Panc1 (cell line): ENCODE measurements around the gene MUC5AC.
"Not testable (repeated sequence)": the region's sequence is repeated elsewhere in the genome, so short reads cannot be mapped to it uniquely, and the experiment has no call there.

ENCODE experiments used
- POLR2AphosphoS5 ChIP-seq: IDR thresholded peaks from 2 replicates; pipeline ENCODE4 v1.6.1; 2012; ENCODE audit warnings: mild to moderate bottlenecking, low read depth, low read length, moderate library complexity
- SIN3A ChIP-seq: IDR thresholded peaks from 2 replicates; pipeline ENCODE4 v1.6.1; 2012; ENCODE audit warnings: low read depth, mild to moderate bottlenecking, low read length, moderate library complexity, borderline replicate concordance; ENCODE audit not compliant: insufficient read depth
- TF ChIP-seq, protein P1 (sequence below): fragments of 450-650 bp; IDR thresholded peaks from 2 replicates; pipeline ENCODE4 v1.5.1; 2017; ENCODE audit warnings: mild to moderate bottlenecking
- TF ChIP-seq, protein P2 (sequence below), 2 experiments: IDR thresholded peaks; 2 replicates each; pipeline ENCODE4 v1.6.1; 2011 to 2012; ENCODE audit warnings: low read depth in 2 of 2, control low read depth in 1 of 2, low read length in 1 of 2, mild to moderate bottlenecking in 1 of 2, moderate library complexity in 1 of 2; ENCODE audit not compliant: insufficient read depth in 1 of 2

DNA sequence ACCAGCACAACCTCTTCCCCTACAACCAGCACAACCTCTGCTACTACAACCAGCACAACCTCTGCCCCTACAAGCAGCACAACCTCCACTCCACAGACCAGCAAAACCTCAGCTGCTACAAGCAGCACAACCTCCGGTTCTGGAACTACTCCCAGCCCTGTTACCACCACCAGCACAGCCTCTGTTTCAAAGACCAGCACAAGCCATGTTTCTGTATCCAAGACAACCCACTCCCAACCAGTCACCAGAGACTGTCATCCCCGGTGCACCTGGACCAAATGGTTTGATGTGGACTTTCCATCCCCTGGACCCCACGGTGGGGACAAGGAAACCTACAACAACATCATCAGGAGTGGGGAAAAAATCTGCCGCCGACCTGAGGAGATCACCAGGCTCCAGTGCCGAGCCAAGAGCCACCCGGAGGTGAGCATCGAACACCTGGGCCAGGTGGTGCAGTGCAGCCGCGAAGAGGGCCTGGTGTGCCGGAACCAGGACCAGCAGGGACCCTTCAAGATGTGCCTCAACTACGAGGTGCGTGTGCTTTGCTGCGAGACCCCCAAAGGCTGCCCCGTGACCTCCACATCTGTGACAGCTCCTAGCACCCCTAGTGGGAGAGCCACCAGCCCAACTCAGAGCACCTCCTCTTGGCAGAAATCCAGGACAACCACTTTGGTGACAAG is 30.8 kb downstream of the MUC5AC start:
- TF ChIP-seq, protein P1, sequence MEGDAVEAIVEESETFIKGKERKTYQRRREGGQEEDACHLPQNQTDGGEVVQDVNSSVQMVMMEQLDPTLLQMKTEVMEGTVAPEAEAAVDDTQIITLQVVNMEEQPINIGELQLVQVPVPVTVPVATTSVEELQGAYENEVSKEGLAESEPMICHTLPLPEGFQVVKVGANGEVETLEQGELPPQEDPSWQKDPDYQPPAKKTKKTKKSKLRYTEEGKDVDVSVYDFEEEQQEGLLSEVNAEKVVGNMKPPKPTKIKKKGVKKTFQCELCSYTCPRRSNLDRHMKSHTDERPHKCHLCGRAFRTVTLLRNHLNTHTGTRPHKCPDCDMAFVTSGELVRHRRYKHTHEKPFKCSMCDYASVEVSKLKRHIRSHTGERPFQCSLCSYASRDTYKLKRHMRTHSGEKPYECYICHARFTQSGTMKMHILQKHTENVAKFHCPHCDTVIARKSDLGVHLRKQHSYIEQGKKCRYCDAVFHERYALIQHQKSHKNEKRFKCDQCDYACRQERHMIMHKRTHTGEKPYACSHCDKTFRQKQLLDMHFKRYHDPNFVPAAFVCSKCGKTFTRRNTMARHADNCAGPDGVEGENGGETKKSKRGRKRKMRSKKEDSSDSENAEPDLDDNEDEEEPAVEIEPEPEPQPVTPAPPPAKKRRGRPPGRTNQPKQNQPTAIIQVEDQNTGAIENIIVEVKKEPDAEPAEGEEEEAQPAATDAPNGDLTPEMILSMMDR: not testable (repeated sequence)
- TF ChIP-seq SIN3A, POLR2AphosphoS5: not testable (repeated sequence)
- TF ChIP-seq, protein P2, sequence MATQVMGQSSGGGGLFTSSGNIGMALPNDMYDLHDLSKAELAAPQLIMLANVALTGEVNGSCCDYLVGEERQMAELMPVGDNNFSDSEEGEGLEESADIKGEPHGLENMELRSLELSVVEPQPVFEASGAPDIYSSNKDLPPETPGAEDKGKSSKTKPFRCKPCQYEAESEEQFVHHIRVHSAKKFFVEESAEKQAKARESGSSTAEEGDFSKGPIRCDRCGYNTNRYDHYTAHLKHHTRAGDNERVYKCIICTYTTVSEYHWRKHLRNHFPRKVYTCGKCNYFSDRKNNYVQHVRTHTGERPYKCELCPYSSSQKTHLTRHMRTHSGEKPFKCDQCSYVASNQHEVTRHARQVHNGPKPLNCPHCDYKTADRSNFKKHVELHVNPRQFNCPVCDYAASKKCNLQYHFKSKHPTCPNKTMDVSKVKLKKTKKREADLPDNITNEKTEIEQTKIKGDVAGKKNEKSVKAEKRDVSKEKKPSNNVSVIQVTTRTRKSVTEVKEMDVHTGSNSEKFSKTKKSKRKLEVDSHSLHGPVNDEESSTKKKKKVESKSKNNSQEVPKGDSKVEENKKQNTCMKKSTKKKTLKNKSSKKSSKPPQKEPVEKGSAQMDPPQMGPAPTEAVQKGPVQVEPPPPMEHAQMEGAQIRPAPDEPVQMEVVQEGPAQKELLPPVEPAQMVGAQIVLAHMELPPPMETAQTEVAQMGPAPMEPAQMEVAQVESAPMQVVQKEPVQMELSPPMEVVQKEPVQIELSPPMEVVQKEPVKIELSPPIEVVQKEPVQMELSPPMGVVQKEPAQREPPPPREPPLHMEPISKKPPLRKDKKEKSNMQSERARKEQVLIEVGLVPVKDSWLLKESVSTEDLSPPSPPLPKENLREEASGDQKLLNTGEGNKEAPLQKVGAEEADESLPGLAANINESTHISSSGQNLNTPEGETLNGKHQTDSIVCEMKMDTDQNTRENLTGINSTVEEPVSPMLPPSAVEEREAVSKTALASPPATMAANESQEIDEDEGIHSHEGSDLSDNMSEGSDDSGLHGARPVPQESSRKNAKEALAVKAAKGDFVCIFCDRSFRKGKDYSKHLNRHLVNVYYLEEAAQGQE (IDR thresholded peaks at IDR 0.05; ENCODE audit: insufficient read depth in 1 of 2, low read depth in 2 of 2, low read length in 1 of 2): not testable (repeated sequence)
